GM18517 (cell line): ENCODE measurements around the gene FHIP1A.

Experiments used
- ATAC-seq: cut with Tn5 transposase; IDR thresholded peaks from one replicate; pipeline ENCODE4 v1.9.1; 2021; ENCODE audit warnings: mild to moderate bottlenecking, moderate library complexity; ENCODE audit not compliant: unreplicated experiment

FHIP1A gene

DNA sequence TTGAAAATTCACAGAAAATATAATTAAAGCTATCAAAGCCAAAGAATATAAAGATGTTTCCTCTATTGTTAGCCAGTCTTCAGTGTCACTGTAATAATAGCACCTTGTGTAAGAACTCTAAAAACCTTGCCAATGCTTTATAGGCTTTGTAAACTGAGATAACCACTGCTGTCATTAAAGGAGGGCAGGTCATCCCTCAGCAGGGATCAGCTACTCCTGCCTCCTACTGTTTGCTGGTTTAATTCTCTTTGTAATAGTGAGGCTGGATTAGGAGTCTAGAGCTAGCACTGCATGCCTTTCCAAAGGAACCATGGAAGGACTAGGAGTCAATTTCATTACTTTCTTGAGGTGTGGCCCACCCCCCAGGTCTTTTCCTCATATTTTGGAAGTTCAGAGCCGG is 46.2 kb downstream of the FHIP1A start:
- no peak for ATAC-seq

DNA sequence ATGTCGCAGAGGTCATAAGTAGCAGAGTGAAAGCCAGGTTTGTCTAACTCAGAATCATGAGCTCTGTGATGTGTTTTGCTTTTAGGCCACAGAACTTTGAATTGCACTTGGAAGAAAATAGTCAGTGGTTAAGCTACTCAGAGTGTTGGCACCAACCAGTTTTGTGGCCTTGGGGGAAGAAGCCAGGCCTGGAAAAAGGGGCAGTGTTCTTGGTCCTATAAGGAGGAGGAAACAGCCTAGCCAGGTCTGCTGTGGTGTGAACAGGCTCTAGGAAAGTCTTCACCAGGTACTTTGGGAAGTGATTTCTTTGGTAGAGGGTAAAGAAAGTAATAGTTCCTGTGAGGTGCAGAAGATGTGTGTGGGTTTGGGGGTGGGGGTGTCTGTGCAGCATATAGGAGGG is 49.2 kb downstream of the FHIP1A start:
- ATAC-seq: no peak
